Measurements from ENCODE around the gene AKR1C2. TPM values are rescaled to one million over a fixed set of nuclear protein-coding genes. Genes with fewer than 3 reads are reported as not detected.
"Not testable (repeated sequence)": the region's sequence is repeated elsewhere in the genome, so short reads cannot be mapped to it uniquely, and the experiment has no call there.

The AKR1C2 gene
- 3.8 TPM for total RNA-seq (ENCODE audit: unreplicated experiment)
- long read RNA-seq, partial matches to known transcripts: 1 of 1 reads
- long read RNA-seq, other reads (novel, unspliced or antisense): 0 of 1 reads

DNA sequence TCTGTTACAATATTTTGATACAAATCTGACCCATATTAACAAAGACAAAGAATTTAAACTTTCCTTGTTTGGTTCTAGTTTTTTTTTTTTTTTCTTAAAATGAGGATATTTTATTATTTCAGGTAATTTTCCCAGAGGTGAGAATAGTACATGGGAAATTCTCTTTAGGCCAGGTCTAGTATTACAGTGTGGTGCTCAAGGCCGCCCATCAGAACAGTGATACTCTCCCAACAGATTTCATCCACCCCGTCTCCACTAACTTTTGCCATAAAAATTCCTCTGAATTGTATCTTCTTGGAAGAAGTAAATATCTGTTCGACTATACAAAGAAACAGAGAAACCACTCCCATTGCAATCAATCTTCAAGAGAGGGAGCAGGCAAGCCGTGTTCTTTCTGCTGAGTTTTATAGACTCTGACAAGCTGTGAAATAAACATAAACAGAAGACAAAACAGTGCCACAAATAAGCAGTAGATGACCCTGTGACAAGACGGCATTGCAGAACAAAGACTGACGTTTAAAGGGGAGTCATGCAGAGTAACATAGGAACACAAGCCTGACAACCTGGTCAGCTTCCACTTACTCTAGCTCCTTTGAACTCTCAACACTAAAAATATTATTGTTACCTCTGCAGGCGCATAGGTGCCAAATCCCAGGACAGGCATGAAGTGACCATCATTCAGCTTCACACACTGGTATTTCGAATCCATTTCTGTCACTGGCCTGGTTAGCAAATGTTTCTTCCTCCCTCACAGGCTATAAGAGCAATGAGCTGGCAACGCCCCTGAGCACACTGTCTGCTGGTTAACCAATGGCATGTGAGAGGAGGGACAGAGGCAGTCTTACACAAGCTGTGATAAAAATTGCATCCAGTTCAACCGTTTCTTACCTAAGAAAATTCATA, at the start of gene AKR1C2:
AKR1C2 (minus strand) TSS at position 731 of the 903 bp plus-strand sequence; CDS start at position 709, 22 bp downstream.
- H3K4me3 Mint-ChIP-seq (ENCODE audit: unreplicated experiment); H3K36me3 Mint-ChIP-seq (ENCODE audit: unreplicated experiment); H3K4me1 Mint-ChIP-seq (ENCODE audit: low read depth, unreplicated experiment); H3K9me3 Mint-ChIP-seq (ENCODE audit: unreplicated experiment); H3K27ac Mint-ChIP-seq (ENCODE audit: unreplicated experiment); DNase-seq; H3K27me3 Mint-ChIP-seq (ENCODE audit: unreplicated experiment): not testable (repeated sequence)

DNA sequence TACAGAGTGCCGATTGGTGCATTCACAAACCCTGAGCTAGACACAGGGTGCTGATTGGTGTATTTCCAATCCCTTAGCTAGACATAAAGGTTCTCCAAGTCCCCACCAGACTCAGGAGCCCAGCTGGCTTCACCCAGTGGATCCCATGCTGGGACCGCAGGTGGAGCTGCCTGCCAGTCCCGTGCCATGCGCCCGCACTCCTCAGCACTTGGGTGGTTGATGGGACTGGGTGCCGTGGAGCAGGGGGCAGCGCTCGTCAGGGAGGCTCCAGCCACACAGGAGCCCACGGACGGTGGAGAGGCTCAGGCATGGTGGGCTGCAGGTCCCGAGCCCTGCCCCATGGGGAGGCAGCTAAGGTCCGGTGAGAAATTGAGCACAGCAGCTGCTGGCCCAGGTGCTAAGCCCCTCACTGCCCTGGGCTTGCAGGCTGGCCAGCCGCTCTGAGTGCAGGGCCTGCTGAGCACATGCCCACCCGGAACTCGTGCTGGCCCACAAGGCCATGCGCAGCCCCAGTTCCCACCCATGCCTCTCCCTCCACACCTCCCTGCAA, 49.4 kb upstream of the AKR1C2 start:
- not testable (repeated sequence) for H3K4me3 Mint-ChIP-seq (ENCODE audit: unreplicated experiment); H3K27me3 Mint-ChIP-seq (ENCODE audit: unreplicated experiment); H3K27ac Mint-ChIP-seq (ENCODE audit: unreplicated experiment); DNase-seq; H3K9me3 Mint-ChIP-seq (ENCODE audit: unreplicated experiment); H3K4me1 Mint-ChIP-seq (ENCODE audit: low read depth, unreplicated experiment); H3K36me3 Mint-ChIP-seq (ENCODE audit: unreplicated experiment)

DNA sequence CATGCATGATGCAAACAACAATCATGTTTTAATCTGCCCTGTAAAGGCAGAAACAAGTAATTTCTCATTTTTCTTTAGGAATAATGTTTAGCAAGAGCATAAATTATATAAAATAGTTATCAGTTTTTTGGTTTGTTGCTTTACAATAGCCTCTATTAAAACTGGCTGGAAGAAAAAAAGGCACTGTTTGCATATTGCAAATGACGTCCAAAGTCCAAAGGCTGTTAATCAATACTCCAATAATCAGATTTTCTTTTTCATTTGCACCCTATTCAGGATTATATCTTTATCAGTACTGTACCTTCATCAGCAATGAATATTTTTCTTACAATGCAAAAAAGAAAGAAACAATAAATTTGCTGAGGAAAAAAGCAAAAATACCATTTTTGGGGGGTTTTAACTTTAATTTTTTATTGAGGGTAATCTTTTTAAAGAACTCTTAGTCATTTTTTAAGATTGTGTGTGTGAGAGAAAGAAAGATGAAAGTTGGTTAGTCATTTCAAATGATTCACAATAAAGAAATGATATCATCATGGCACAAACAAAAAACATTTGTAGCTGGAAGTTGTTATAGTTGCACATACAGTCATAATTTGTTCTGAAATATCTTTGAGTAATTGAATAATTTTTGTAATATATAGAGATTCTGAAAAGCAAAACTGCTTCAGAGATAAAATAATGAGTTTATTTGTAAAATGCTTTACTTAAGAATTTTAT, 44.4 kb upstream of the AKR1C2 start:
- Mint-ChIP-seq H3K27ac (ENCODE audit: unreplicated experiment) (no peak overlapping the region), H3K9me3 (ENCODE audit: unreplicated experiment) (peaks cover 14% of the 10 kb centered on the region), H3K27me3 (ENCODE audit: unreplicated experiment) (peaks cover 1% of the 10 kb centered on the region), H3K4me3 (ENCODE audit: unreplicated experiment) (no peak overlapping the region), H3K4me1 (ENCODE audit: low read depth, unreplicated experiment) (no peaks in the 10 kb centered on the region), H3K36me3 (ENCODE audit: unreplicated experiment) (peaks cover 7% of the 10 kb centered on the region)
- TF ChIP-seq, protein P1, sequence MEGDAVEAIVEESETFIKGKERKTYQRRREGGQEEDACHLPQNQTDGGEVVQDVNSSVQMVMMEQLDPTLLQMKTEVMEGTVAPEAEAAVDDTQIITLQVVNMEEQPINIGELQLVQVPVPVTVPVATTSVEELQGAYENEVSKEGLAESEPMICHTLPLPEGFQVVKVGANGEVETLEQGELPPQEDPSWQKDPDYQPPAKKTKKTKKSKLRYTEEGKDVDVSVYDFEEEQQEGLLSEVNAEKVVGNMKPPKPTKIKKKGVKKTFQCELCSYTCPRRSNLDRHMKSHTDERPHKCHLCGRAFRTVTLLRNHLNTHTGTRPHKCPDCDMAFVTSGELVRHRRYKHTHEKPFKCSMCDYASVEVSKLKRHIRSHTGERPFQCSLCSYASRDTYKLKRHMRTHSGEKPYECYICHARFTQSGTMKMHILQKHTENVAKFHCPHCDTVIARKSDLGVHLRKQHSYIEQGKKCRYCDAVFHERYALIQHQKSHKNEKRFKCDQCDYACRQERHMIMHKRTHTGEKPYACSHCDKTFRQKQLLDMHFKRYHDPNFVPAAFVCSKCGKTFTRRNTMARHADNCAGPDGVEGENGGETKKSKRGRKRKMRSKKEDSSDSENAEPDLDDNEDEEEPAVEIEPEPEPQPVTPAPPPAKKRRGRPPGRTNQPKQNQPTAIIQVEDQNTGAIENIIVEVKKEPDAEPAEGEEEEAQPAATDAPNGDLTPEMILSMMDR (IDR thresholded peaks at IDR 0.05; ENCODE audit: partially characterized antibody, unreplicated experiment): no peak
- no peak for DNase-seq

DNA sequence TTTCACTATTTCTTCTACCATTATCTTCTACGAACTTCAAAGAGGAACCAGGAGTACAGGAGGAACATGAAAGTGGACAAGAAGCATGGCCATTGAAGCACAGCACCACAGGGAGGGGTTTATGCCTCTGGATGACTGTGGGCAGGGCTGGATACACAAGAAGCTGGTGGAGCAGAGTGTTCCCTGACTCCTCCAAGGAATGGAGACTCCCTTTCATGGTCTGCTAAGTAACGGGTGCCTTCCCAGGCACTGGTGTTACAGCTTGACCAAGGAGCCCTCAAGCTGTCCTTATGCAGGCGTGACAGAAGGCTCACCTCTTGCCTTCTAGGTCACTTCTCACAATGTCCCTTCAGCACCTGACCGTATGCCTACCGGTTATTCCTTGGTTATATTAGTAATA, 43.4 kb upstream of the AKR1C2 start:
- not testable (repeated sequence) for H3K36me3 Mint-ChIP-seq (ENCODE audit: unreplicated experiment); H3K4me1 Mint-ChIP-seq (ENCODE audit: low read depth, unreplicated experiment); H3K27me3 Mint-ChIP-seq (ENCODE audit: unreplicated experiment); DNase-seq; H3K27ac Mint-ChIP-seq (ENCODE audit: unreplicated experiment); H3K4me3 Mint-ChIP-seq (ENCODE audit: unreplicated experiment)
- peaks cover 12% of the 10 kb centered on the region for H3K9me3 Mint-ChIP-seq (ENCODE audit: unreplicated experiment)

DNA sequence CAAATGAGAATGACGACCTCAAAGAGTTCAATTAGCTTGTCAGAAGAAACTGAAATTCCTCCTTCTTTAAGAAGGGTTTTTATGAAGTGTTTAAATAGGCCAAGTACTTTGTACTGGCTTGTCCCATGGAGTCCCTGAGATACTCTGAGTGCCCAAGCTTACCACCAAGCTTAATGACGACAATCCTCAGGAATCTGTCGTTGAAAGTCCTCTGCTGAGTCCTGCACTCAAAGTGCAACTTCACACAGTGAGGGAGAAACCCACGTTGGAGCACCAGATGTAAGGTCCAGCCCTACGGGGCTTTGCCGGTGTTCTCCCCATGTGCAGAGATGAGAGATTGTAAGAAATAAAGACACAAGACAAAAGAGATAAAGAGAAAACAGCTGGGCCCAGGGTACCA, 42.8 kb upstream of the AKR1C2 start:
- Mint-ChIP-seq H3K9me3 (ENCODE audit: unreplicated experiment) (peaks cover 8% of the 10 kb centered on the region), H3K27ac (ENCODE audit: unreplicated experiment) (no peak overlapping the region), H3K4me1 (ENCODE audit: low read depth, unreplicated experiment) (no peaks in the 10 kb centered on the region), H3K27me3 (ENCODE audit: unreplicated experiment) (peaks cover 1% of the 10 kb centered on the region), H3K36me3 (ENCODE audit: unreplicated experiment) (peaks cover 7% of the 10 kb centered on the region), H3K4me3 (ENCODE audit: unreplicated experiment) (no peak overlapping the region)
- DNase-seq: no peak
- TF ChIP-seq, protein P1 (IDR thresholded peaks at IDR 0.05; ENCODE audit: partially characterized antibody, unreplicated experiment): no peak

DNA sequence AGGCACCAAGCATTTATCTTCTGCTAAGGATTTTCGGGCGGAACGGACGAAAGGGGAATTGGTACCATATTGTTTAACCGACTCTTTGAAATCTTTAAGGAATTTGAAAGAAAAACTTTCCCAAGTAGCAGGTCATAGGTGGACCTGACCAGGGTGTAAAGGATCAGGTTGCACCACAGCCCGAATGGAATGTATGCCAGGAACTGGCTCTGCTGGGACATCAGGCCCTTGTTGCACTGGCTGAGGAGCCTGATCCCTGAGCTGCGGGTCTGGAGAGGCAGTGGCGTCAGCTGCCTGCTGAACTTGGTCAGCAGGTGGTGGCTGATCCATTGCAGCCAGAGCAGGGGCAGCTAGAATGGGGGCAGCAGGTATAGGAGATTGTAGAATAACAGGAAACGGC, 41.4 kb upstream of the AKR1C2 start:
- no peak for DNase-seq
- peaks cover 7% of the 10 kb centered on the region for H3K36me3 Mint-ChIP-seq (ENCODE audit: unreplicated experiment)
- H3K4me3 Mint-ChIP-seq (ENCODE audit: unreplicated experiment): no peak overlapping the region
- peaks cover 1% of the 10 kb centered on the region for H3K27me3 Mint-ChIP-seq (ENCODE audit: unreplicated experiment)
- no peaks in the 10 kb centered on the region for H3K4me1 Mint-ChIP-seq (ENCODE audit: low read depth, unreplicated experiment)
- TF ChIP-seq, protein P1 (IDR thresholded peaks at IDR 0.05; ENCODE audit: partially characterized antibody, unreplicated experiment): no peak
- H3K27ac Mint-ChIP-seq (ENCODE audit: unreplicated experiment): no peak overlapping the region
- H3K9me3 Mint-ChIP-seq (ENCODE audit: unreplicated experiment): peaks cover 8% of the 10 kb centered on the region
